ENCODE measurements around the gene PRTG.

PRTG gene

GRCh38 chr15:55652359-55652758 is 90.6 kb downstream of the PRTG start:
- TF ChIP-seq SIN3A (IDR thresholded peaks at IDR 0.05; ENCODE audit: borderline replicate concordance, insufficient read depth, low read length): no peak
- no peak for TF ChIP-seq TAF1 (IDR thresholded peaks at IDR 0.05; ENCODE audit: borderline replicate concordance, insufficient read depth, low read length)
- no peak for TF ChIP-seq FOXP2 (optimal IDR thresholded peaks at IDR 0.05; ENCODE audit: borderline replicate concordance, extremely low read depth, extremely low read length, insufficient read depth)
- TF ChIP-seq POLR2AphosphoS5 (IDR thresholded peaks at IDR 0.05; ENCODE audit: low read depth, low read length): no peak
- TF ChIP-seq, protein P1, sequence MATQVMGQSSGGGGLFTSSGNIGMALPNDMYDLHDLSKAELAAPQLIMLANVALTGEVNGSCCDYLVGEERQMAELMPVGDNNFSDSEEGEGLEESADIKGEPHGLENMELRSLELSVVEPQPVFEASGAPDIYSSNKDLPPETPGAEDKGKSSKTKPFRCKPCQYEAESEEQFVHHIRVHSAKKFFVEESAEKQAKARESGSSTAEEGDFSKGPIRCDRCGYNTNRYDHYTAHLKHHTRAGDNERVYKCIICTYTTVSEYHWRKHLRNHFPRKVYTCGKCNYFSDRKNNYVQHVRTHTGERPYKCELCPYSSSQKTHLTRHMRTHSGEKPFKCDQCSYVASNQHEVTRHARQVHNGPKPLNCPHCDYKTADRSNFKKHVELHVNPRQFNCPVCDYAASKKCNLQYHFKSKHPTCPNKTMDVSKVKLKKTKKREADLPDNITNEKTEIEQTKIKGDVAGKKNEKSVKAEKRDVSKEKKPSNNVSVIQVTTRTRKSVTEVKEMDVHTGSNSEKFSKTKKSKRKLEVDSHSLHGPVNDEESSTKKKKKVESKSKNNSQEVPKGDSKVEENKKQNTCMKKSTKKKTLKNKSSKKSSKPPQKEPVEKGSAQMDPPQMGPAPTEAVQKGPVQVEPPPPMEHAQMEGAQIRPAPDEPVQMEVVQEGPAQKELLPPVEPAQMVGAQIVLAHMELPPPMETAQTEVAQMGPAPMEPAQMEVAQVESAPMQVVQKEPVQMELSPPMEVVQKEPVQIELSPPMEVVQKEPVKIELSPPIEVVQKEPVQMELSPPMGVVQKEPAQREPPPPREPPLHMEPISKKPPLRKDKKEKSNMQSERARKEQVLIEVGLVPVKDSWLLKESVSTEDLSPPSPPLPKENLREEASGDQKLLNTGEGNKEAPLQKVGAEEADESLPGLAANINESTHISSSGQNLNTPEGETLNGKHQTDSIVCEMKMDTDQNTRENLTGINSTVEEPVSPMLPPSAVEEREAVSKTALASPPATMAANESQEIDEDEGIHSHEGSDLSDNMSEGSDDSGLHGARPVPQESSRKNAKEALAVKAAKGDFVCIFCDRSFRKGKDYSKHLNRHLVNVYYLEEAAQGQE (IDR thresholded peaks at IDR 0.05; ENCODE audit: insufficient read depth in 1 of 2, low read depth in 2 of 2, low read length in 2 of 2): no peak

GRCh38 chr15:55649058-55649423 is 93.9 kb downstream of the PRTG start:
- no peak for TF ChIP-seq SIN3A (IDR thresholded peaks at IDR 0.05; ENCODE audit: borderline replicate concordance, insufficient read depth, low read length)
- no peak for TF ChIP-seq POLR2AphosphoS5 (IDR thresholded peaks at IDR 0.05; ENCODE audit: low read depth, low read length)
- no peak for TF ChIP-seq TAF1 (IDR thresholded peaks at IDR 0.05; ENCODE audit: borderline replicate concordance, insufficient read depth, low read length)
- TF ChIP-seq FOXP2 (optimal IDR thresholded peaks at IDR 0.05; ENCODE audit: borderline replicate concordance, extremely low read depth, extremely low read length, insufficient read depth): no peak
- TF ChIP-seq, protein P1 (IDR thresholded peaks at IDR 0.05; ENCODE audit: insufficient read depth in 1 of 2, low read depth in 2 of 2, low read length in 2 of 2): no peak

- TF ChIP-seq POLR2AphosphoS5 (IDR thresholded peaks at IDR 0.05; ENCODE audit: low read depth, low read length): no peak
- no peak for TF ChIP-seq TAF1 (IDR thresholded peaks at IDR 0.05; ENCODE audit: borderline replicate concordance, insufficient read depth, low read length)
- TF ChIP-seq FOXP2 (optimal IDR thresholded peaks at IDR 0.05; ENCODE audit: borderline replicate concordance, extremely low read depth, extremely low read length, insufficient read depth): no peak
- TF ChIP-seq, protein P1 (IDR thresholded peaks at IDR 0.05; ENCODE audit: insufficient read depth in 1 of 2, low read depth in 2 of 2, low read length in 2 of 2): no peak
- TF ChIP-seq SIN3A (IDR thresholded peaks at IDR 0.05; ENCODE audit: borderline replicate concordance, insufficient read depth, low read length): no peak
Observed at GRCh38 chr15:55638764-55639163, 104.2 kb downstream of the PRTG start.

DNA sequence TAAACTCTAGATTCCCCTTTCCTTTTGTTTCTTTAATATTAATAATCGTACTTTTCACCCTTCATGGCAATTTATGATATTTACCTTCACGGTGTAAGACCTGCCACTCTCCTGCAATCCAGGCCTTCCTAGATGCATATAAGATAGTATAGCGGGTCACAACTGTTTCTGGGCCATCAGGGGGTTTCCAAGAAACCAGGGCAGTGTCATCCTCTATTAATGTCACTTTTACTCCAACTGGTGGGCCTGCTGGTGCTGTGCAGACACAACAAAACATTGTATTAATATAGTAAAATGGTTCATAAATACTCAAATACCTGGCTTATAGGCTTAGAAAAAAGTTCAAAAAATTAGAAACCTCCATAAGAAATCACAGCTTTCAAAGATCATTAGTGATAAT is 105.9 kb downstream of the PRTG start:
- TF ChIP-seq FOXP2 (optimal IDR thresholded peaks at IDR 0.05; ENCODE audit: borderline replicate concordance, extremely low read depth, extremely low read length, insufficient read depth): no peak
- no peak for TF ChIP-seq TAF1 (IDR thresholded peaks at IDR 0.05; ENCODE audit: borderline replicate concordance, insufficient read depth, low read length)

DNA sequence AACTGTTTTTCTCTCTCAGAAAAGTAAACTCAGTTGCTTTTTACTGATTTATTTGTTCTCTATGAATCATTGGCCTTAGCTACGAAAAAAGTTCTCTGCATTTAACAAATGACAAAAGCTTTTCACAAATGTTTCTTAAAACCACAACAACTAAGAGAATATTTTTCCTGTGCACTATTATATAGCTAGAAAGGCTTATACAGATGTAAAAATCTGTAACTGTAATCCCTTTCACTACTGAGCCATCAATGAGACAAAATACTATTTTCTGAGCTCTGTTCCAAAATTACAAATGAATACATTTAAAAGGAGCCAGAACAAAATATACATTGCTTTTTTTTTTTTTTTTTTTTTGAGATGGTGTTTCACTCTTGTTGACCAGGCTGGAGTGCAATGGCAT is 109.2 kb downstream of the PRTG start:
- no peak for TF ChIP-seq POLR2AphosphoS5 (IDR thresholded peaks at IDR 0.05; ENCODE audit: low read depth, low read length)
- TF ChIP-seq, protein P1 (IDR thresholded peaks at IDR 0.05; ENCODE audit: insufficient read depth in 1 of 2, low read depth in 2 of 2, low read length in 2 of 2): no peak
- no peak for TF ChIP-seq SIN3A (IDR thresholded peaks at IDR 0.05; ENCODE audit: borderline replicate concordance, insufficient read depth, low read length)
- no peak for TF ChIP-seq FOXP2 (optimal IDR thresholded peaks at IDR 0.05; ENCODE audit: borderline replicate concordance, extremely low read depth, extremely low read length, insufficient read depth)
- no peak for TF ChIP-seq TAF1 (IDR thresholded peaks at IDR 0.05; ENCODE audit: borderline replicate concordance, insufficient read depth, low read length)
